DND-41 (cell line): Measurements from ENCODE around the gene TNNC2.
"Not testable (repeated sequence)": the region's sequence is repeated elsewhere in the genome, so short reads cannot be mapped to it uniquely, and the experiment has no call there.

Source experiments
- ATAC-seq: fragments of 200-7000 bp; cut with Tn5 transposase; 3 replicates; pipeline ENCODE4 v1.9.1; 2021; ENCODE audit warnings: low read depth; ENCODE audit not compliant: insufficient read depth
- DNase-seq: peaks from one replicate; pipeline ENCODE4 v3.0.0-alpha.2; 2020
- H2AFZ ChIP-seq: 2 replicates; pipeline ENCODE4 v1.6.0; 2012; ENCODE audit warnings: low read depth, low read length
- H3K27ac ChIP-seq: 2 replicates; pipeline ENCODE4 v1.5.1; 2012; ENCODE audit warnings: low read length, inconsistent platforms
- H3K27me3 ChIP-seq: fragments of 200-600 bp; sonication (generic); 2 replicates; pipeline ENCODE4 v1.6.0; 2012; ENCODE audit warnings: low read length, mild to moderate bottlenecking, inconsistent platforms; ENCODE audit not compliant: insufficient read depth, poor library complexity
- H3K36me3 ChIP-seq: 2 replicates; pipeline ENCODE4 v1.5.1; 2012; ENCODE audit warnings: low read length, inconsistent platforms; ENCODE audit not compliant: insufficient read depth
- H3K4me1 ChIP-seq: 2 replicates; pipeline ENCODE4 v1.5.1; 2012; ENCODE audit warnings: mild to moderate bottlenecking, low read length; ENCODE audit not compliant: insufficient read depth
- H3K4me2 ChIP-seq: 2 replicates; pipeline ENCODE4 v1.6.0; 2012; ENCODE audit warnings: mild to moderate bottlenecking, moderate library complexity, low read length, inconsistent platforms; ENCODE audit not compliant: insufficient read depth
- H3K4me3 ChIP-seq, 2 experiments: fragments of 200-600 bp in 1 of 2; shearing (Covaris generic) in 1 of 2; 2 replicates each; pipeline ENCODE4 v1.5.1; 2012 to 2016; ENCODE audit warnings: inconsistent platforms in 2 of 2, low read length in 2 of 2, mild to moderate bottlenecking in 2 of 2, low read depth in 1 of 2, moderate library complexity in 1 of 2
- H3K79me2 ChIP-seq: 2 replicates; pipeline ENCODE4 v1.6.0; 2012; ENCODE audit warnings: low read length, inconsistent platforms; ENCODE audit not compliant: insufficient read depth
- H3K9ac ChIP-seq: 2 replicates; pipeline ENCODE4 v1.6.0; 2012; ENCODE audit warnings: low read depth, mild to moderate bottlenecking, inconsistent platforms, low read length, moderate library complexity
- H3K9me3 ChIP-seq: 2 replicates; pipeline ENCODE4 v1.5.1; 2012; ENCODE audit warnings: low read length, moderate library complexity, mild to moderate bottlenecking, inconsistent platforms; ENCODE audit not compliant: insufficient read depth, severe bottlenecking
- H4K20me1 ChIP-seq: 2 replicates; pipeline ENCODE4 v1.6.0; 2012; ENCODE audit warnings: low read length; ENCODE audit not compliant: insufficient read depth
- EZH2 ChIP-seq: IDR thresholded peaks from 3 replicates; pipeline ENCODE4 v1.6.1; 2012; ENCODE audit warnings: borderline replicate concordance, low read depth, mild to moderate bottlenecking, moderate library complexity, low read length, inconsistent platforms; ENCODE audit not compliant: severe bottlenecking
- TF ChIP-seq, protein P1 (sequence below): IDR thresholded peaks from 2 replicates; pipeline ENCODE4 v1.5.1; 2012; ENCODE audit warnings: borderline replicate concordance, low read length, moderate library complexity, mild to moderate bottlenecking; ENCODE audit not compliant: poor library complexity, severe bottlenecking; ENCODE audit errors: extremely low read depth

Gene TNNC2

GRCh38 chr20:45827030-45827652 is at the start of gene TNNC2:
Gene TNNC2 (minus strand): TSS chr20:45827312. CDS start chr20:45827248, 64 bp downstream.
- ATAC-seq (no peak), DNase-seq (no peak)
- Histone ChIP-seq H3K27ac (no peak within 1 kb of the TSS), H3K9me3 (no peaks in the 10 kb centered on the region), H3K79me2 (no peaks in the 10 kb centered on the region), H4K20me1 (no peaks in the 10 kb centered on the region), H2AFZ (no peak within 1 kb of the TSS), H3K27me3 (peaks cover 4% of the 10 kb centered on the region), H3K4me3 (no peak within 1 kb of the TSS), H3K4me1 (no peaks in the 10 kb centered on the region), H3K4me2 (no peak within 1 kb of the TSS), H3K9ac (no peak within 1 kb of the TSS), H3K36me3 (no peaks in the 10 kb centered on the region)
- TF ChIP-seq, protein P1, sequence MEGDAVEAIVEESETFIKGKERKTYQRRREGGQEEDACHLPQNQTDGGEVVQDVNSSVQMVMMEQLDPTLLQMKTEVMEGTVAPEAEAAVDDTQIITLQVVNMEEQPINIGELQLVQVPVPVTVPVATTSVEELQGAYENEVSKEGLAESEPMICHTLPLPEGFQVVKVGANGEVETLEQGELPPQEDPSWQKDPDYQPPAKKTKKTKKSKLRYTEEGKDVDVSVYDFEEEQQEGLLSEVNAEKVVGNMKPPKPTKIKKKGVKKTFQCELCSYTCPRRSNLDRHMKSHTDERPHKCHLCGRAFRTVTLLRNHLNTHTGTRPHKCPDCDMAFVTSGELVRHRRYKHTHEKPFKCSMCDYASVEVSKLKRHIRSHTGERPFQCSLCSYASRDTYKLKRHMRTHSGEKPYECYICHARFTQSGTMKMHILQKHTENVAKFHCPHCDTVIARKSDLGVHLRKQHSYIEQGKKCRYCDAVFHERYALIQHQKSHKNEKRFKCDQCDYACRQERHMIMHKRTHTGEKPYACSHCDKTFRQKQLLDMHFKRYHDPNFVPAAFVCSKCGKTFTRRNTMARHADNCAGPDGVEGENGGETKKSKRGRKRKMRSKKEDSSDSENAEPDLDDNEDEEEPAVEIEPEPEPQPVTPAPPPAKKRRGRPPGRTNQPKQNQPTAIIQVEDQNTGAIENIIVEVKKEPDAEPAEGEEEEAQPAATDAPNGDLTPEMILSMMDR = no peak
- no peak for TF ChIP-seq EZH2

DNA sequence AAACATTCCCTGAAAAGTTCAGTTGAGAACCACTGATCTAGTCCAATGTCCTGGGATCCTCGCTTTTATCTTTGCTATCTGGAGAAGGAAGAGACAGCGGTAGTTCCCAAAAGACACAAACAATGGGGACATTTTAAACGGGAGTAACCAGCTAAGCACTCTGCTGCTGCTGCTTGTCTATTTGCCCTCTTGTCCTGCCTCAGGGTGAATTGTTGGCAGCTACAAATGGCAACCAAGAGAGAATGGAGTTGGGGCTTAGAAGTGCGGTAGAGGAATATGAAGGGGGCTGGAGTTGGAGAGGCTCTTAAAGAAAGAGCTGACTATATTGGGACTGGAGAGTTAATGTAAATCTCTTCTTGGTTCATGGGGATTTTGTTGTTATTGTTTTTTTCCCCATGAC is 47.5 kb upstream of the TNNC2 start:
- no peaks in the 10 kb centered on the region for H3K4me1 ChIP-seq
- peaks cover 20% of the 10 kb centered on the region for H3K36me3 ChIP-seq
- H3K9me3 ChIP-seq = no peaks in the 10 kb centered on the region
- H3K79me2 ChIP-seq = no peaks in the 10 kb centered on the region
- DNase-seq (no peak), ATAC-seq (no peak)
- no peak overlapping the region for H3K9ac ChIP-seq
- no peak overlapping the region for H2AFZ ChIP-seq
- TF ChIP-seq EZH2 = no peak
- TF ChIP-seq, protein P1 = no peak
- no peaks in the 10 kb centered on the region; the same call in 1 of the 2 replicates for H4K20me1 ChIP-seq
- H3K4me3 ChIP-seq = no peak overlapping the region
- no peaks in the 10 kb centered on the region for H3K27me3 ChIP-seq
- no peak overlapping the region for H3K4me2 ChIP-seq
- no peak overlapping the region for H3K27ac ChIP-seq

GRCh38 chr20:45874104-45874481 is 47.0 kb upstream of the TNNC2 start:
- not testable (repeated sequence) for DNase-seq, H3K9ac ChIP-seq, H3K79me2 ChIP-seq, H4K20me1 ChIP-seq, H3K4me3 ChIP-seq, H3K4me1 ChIP-seq, H3K9me3 ChIP-seq, H3K4me2 ChIP-seq, H3K27ac ChIP-seq, H2AFZ ChIP-seq, H3K27me3 ChIP-seq, ATAC-seq
- peaks cover 20% of the 10 kb centered on the region for H3K36me3 ChIP-seq

GRCh38 chr20:45873409-45874103 is 46.4 kb upstream of the TNNC2 start:
- no peaks in the 10 kb centered on the region; the same call in 1 of the 2 replicates for H4K20me1 ChIP-seq
- H3K4me3 ChIP-seq = no peak overlapping the region
- ATAC-seq (no peak), DNase-seq (no peak)
- no peak overlapping the region for H3K27ac ChIP-seq
- H3K9me3 ChIP-seq = no peaks in the 10 kb centered on the region
- H3K4me1 ChIP-seq = no peaks in the 10 kb centered on the region
- H3K36me3 ChIP-seq = peaks cover 18% of the 10 kb centered on the region
- no peaks in the 10 kb centered on the region for H3K79me2 ChIP-seq
- TF ChIP-seq, protein P1 = no peak
- no peak for TF ChIP-seq EZH2
- H3K4me2 ChIP-seq = no peak overlapping the region
- no peak overlapping the region for H3K9ac ChIP-seq
- no peaks in the 10 kb centered on the region for H3K27me3 ChIP-seq
- no peak overlapping the region for H2AFZ ChIP-seq
